Measurements from ENCODE around the gene VWA8.
A peak's percentile ranks its signal among the peaks of the same experiment; 100 is the strongest.
"Not testable (repeated sequence)": the region's sequence is repeated elsewhere in the genome, so short reads cannot be mapped to it uniquely, and the experiment has no call there.

Gene VWA8

DNA sequence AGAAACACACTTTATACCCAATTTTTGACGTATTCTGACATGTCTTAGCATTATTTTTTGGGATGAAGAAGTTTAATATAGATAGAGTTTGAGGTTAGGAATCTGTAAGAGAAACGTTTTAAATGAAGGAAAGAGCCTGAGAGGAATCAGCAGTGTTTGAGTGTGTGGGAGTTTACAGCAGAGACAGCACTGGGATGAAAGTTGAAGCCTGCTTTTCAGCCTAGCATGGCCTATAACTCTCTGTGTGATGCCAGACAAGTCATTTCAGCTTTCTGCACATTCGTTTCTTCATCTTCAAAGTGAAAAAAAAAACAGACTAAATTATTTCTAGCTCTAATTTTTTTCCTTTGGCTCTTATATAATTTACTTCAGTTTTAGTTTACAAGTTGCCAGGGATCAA, 326.5 kb downstream of the VWA8 start:
- H3K9me3 ChIP-seq (replicated peaks in 1 of 11), result no peaks in the 10 kb centered on the region
- H3K4me1 ChIP-seq, result no peaks in the 10 kb centered on the region
- H3K4me3 ChIP-seq, result no peak overlapping the region
- no peak overlapping the region for H3K27ac ChIP-seq
- H3K27me3 ChIP-seq, result no peaks in the 10 kb centered on the region
- H3K9ac ChIP-seq, result no peak overlapping the region
- H4K20me1 ChIP-seq, result no peaks in the 10 kb centered on the region
- TF ChIP-seq Cebpa-rat (IDR thresholded peaks at IDR 0.05), result no peak
- H3K36me3 ChIP-seq, result peaks cover 0 to 3% (median 0%) of the 10 kb centered on the region in 11 experiments; a peak in 1 of 22 replicates
- no peak overlapping the region for H3K4me2 ChIP-seq

DNA sequence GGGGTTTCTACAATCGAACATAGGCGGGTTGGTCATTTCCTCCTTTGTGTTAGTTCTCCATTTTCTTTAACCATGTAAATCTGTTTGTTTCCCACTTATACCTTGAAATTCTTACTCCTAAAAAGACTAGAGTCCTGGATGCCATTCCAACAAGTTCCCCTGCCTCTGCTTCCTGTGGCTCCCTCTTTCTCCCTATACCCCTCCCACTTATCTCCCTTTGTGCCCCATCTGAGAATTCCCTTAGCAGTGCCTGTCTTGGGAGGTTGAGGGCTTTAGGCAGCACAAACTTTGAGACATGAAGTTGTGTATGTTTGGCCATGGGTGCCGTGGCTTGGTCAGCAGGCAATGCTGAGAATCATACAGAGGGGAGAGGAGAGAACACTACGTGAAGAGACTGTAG, 327.1 kb downstream of the VWA8 start:
- TF ChIP-seq Cebpa-rat (IDR thresholded peaks at IDR 0.05), result no peak
- Histone ChIP-seq H3K4me1 (no peaks in the 10 kb centered on the region), H3K27me3 (no peaks in the 10 kb centered on the region)

DNA sequence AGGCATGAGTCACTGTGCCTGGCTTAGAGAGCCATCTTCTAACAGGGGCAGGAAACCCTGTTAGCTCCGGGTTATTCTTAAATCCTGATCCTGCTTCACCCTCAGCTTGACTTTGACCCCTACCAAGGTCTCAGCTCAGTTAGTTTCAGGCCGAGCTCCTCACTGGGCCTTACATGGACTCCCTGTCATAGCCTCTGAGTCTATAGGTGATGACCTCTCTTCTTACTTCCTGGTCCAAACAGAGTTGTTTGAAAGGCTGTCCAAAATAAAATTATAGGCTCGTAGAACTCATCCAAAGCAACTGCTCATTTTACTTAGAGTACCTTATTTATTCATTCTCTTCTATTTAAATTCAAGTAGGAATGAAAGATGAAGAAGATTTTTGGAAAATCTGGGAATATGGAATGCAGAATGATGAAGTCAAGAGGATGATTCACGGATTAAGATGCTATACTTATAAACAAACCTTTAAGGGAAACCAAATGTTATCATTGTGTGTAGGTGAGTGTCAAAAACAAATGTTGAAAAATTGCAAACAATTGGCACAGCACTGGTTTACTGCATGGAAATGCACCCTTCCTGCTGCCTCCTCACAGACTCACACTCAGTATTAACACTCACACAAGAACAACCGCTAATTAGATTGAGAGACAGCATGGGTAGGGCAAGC, 329.5 kb downstream of the VWA8 start:
- no peak for TF ChIP-seq Cebpa-rat (IDR thresholded peaks at IDR 0.05)
- H3K4me1 ChIP-seq, result no peaks in the 10 kb centered on the region
- no peaks in the 10 kb centered on the region for H4K20me1 ChIP-seq
- H3K36me3 ChIP-seq, result peaks cover 0 to 3% (median 0%) of the 10 kb centered on the region in 11 experiments; a peak in 1 of 22 replicates
- no peak overlapping the region for H3K27ac ChIP-seq
- H3K9ac ChIP-seq, result no peak overlapping the region
- H3K4me2 ChIP-seq, result no peak overlapping the region
- H3K9me3 ChIP-seq (replicated peaks in 1 of 11), result peaks cover 0 to 6% (median 2%) of the 10 kb centered on the region in 11 experiments; a peak in 14 of 22 replicates
- no peak overlapping the region for H3K4me3 ChIP-seq
- H3K27me3 ChIP-seq, result no peaks in the 10 kb centered on the region

More for the DNA sequence above, 327.1 kb downstream of the VWA8 start:
- Histone ChIP-seq H3K27ac (no peak overlapping the region), H3K9ac (no peak overlapping the region), H3K9me3 (replicated peaks in 1 of 11) (no peaks in the 10 kb centered on the region), H4K20me1 (no peaks in the 10 kb centered on the region), H3K4me2 (no peak overlapping the region), H3K4me3 (no peak overlapping the region), H3K36me3 (peaks cover 0 to 3% (median 0%) of the 10 kb centered on the region in 11 experiments; a peak in 1 of 22 replicates)

DNA sequence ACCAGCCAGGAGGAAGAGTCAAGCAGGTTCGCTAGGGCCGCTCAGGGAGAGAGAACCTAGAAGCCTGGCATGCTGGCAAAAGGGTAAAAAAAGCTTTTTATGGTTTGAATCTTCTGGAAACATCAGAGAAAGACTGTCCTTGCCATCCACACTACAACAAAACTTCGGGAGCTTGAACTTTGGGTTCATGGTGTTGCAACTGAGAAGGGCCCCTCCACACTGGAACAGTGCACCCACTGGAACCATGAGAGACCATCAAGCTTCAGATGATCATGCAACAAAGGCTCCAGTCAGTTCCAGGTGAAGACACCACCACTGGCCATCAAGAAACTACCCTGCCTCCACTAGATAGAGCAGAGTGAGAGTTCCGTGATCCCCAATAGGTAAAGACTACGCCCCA, 333.5 kb downstream of the VWA8 start:
- Histone ChIP-seq H3K36me3 (peaks cover 0 to 3% (median 0%) of the 10 kb centered on the region in 11 experiments; a peak in 1 of 22 replicates), H3K27me3 (no peaks in the 10 kb centered on the region), H3K4me2 (no peak overlapping the region), H3K27ac (no peak overlapping the region), H3K4me3 (no peak overlapping the region), H4K20me1 (no peaks in the 10 kb centered on the region), H3K9me3 (replicated peaks in 1 of 11) (peaks cover 0 to 10% (median 6%) of the 10 kb centered on the region in 11 experiments; a peak in 14 of 22 replicates), H3K9ac (no peak overlapping the region), H3K4me1 (peaks cover 0 to 8% (median 0%) of the 10 kb centered on the region in 10 experiments; a peak in 1 of 20 replicates)
- no peak for TF ChIP-seq Cebpa-rat (IDR thresholded peaks at IDR 0.05)

DNA sequence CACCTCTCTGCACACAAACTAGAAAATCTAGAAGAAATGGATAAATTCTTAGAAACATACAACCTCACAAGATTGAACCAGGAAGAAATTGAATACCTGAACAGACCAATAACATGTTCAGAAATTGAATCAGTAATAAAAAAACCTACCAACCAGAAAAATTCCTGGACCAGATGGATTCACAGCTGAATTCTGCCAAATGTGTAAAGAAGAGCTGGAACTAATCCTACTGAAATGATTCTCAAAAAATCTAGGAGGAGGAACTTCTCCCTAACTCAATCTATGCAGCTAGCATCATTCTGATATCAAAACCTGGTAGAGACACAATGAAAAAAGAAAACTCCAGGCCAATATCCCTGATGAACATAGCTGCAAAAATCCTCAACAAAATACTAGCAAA, 336.9 kb downstream of the VWA8 start:
- no peak overlapping the region for H3K9ac ChIP-seq
- no peak overlapping the region for H3K4me3 ChIP-seq
- H4K20me1 ChIP-seq, result no peaks in the 10 kb centered on the region
- H3K4me1 ChIP-seq, result peaks cover 0 to 8% (median 0%) of the 10 kb centered on the region in 10 experiments; a peak in 1 of 20 replicates
- peaks cover 0 to 3% (median 0%) of the 10 kb centered on the region in 11 experiments; a peak in 1 of 22 replicates for H3K36me3 ChIP-seq
- no peaks in the 10 kb centered on the region for H3K27me3 ChIP-seq
- H3K4me2 ChIP-seq, result no peak overlapping the region
- peaks cover 0 to 11% (median 6%) of the 10 kb centered on the region in 11 experiments; a peak in 15 of 22 replicates for H3K9me3 ChIP-seq (replicated peaks in 1 of 11)
- no peak overlapping the region for H3K27ac ChIP-seq
- no peak for TF ChIP-seq Cebpa-rat (IDR thresholded peaks at IDR 0.05)

DNA sequence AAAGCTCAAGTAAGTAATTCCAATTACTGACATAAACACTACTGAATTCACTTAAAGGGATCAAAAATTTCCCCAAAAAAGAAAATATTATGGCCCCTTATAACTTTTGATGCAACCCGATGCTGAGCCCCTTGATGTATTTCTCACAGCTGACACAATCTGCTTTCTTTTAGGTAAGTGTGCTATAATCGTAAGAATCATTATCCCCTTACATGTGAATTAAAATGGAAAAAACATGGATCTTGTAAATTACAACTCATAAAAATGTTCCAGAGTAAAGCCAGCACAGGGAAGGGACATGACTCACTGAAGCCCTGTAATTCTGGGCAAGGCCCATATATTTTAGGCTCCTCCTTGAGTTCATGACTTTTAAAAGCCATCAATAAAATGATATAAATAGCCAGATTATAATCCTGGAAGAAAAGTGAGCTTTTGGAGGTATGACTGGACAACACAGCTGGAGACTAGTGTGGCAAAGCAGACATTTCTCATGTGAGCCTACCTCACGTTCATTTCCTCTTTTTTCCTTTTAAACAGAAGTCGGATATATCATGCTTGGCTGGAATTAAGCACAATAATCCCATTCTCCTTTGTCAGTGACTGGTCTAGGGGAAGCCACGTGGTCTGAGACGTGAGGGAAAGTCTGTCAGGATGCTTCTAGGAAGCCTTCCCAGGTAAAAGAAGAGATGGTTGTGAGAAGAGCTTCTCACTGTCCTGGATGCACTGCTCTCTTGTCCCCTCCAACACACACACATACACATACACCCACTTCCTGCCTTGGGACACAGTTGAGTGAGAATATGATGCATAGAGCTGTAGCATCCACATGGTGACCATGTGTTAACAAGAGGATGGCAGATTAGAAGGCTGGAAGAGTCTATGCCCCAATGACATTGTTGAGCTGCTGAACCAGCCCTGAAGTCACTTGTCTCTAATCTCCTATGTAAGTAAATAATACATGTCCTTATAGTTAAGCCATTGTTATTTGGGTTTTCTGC, 338.2 kb downstream of the VWA8 start:
- Histone ChIP-seq H3K4me1 (peaks cover 0 to 8% (median 0%) of the 10 kb centered on the region in 10 experiments; a peak in 1 of 20 replicates), H3K27ac (no peak overlapping the region), H3K36me3 (peaks cover 0 to 3% (median 0%) of the 10 kb centered on the region in 11 experiments; a peak in 1 of 22 replicates), H3K4me3 (no peak overlapping the region), H3K4me2 (peak overlapping the region in 3 of 11 experiments; percentile 9 to 21 (median 11); a peak in 3 of 22 replicates), H3K27me3 (no peaks in the 10 kb centered on the region), H3K9me3 (replicated peaks in 1 of 11) (peaks cover 3 to 18% (median 10%) of the 10 kb centered on the region in 11 experiments; a peak in 17 of 22 replicates), H4K20me1 (no peaks in the 10 kb centered on the region), H3K9ac (no peak overlapping the region)
- TF ChIP-seq Cebpa-rat (IDR thresholded peaks at IDR 0.05), result no peak

DNA sequence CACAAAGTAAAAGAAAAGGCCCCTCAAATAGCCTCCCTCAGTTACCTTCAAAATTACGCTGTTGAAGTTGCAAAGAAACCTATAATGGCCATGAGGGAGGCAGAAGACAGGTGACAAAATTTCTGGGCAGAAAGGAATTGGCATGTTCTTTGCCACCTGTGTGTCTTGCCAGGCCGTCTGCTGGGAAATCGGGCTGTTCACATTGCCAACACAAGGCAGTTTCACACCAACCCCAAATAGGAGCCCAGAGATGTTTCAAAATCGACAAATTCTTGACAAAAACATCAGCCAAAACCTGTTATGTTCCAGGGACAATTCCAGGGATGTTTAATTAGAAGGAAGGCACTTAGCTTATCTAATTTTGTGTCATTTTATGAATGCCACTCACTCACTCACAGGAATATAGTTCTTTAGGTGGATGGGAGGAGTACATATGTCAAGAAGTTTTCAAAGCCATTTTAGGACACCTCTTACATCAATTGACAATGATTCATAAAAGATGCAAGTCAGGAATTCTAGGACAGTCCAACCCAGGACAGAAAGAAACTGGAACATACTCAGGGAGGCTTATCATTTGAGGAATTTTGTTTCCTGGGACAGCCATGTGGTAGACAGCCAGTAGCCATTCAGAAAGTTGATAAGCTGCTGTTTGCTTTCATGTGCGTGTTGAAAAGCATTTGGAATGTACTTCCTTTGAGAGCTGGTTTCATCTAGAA, 339.0 kb downstream of the VWA8 start:
- no peaks in the 10 kb centered on the region for H3K27me3 ChIP-seq
- no peak overlapping the region for H3K4me2 ChIP-seq
- no peak for TF ChIP-seq Cebpa-rat (IDR thresholded peaks at IDR 0.05)
- no peak overlapping the region for H3K4me3 ChIP-seq
- peaks cover 3 to 17% (median 10%) of the 10 kb centered on the region in 11 experiments; a peak in 17 of 22 replicates for H3K9me3 ChIP-seq (replicated peaks in 1 of 11)
- H3K9ac ChIP-seq, result no peak overlapping the region
- peaks cover 0 to 8% (median 0%) of the 10 kb centered on the region in 10 experiments; a peak in 1 of 20 replicates for H3K4me1 ChIP-seq
- H3K27ac ChIP-seq, result no peak overlapping the region
- no peaks in the 10 kb centered on the region for H4K20me1 ChIP-seq
- peaks cover 0 to 3% (median 0%) of the 10 kb centered on the region in 11 experiments; a peak in 1 of 22 replicates for H3K36me3 ChIP-seq

DNA sequence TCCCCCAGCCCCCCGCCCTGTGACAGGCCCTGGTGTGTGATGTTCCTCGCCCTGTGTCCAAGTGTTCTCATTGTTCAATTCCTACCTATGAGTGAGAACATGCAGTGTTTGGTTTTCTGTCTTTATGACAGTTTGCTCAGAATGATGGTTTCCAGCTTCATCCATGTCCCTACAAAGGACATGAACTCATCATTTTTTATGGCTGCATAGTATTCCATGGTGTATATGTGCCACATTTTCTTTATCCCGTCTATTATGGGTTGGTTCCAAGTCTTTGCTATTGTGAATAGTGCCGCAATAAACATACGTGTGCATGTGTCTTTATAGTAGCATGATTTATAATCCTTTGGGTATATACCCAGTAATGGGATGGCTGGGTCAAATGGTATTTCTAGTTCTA, 343.3 kb downstream of the VWA8 start:
- not testable (repeated sequence) for H3K27me3 ChIP-seq; H3K4me2 ChIP-seq; H3K4me1 ChIP-seq; H3K9me3 ChIP-seq (replicated peaks in 1 of 11); H3K9ac ChIP-seq; H3K27ac ChIP-seq; H4K20me1 ChIP-seq; H3K4me3 ChIP-seq
- peaks cover 0 to 21% (median 4%) of the 10 kb centered on the region in 11 experiments; a peak in 6 of 22 replicates for H3K36me3 ChIP-seq
